Left renal pelvis (tissue), 4 donors: ENCODE measurements around the gene FAM236D. TPM values are rescaled to one million over a fixed set of nuclear protein-coding genes. Genes with fewer than 3 reads are reported as not detected.
"Not testable (repeated sequence)": the region's sequence is repeated elsewhere in the genome, so short reads cannot be mapped to it uniquely, and the experiment has no call there.

Experiments used
- DNase-seq, 4 donors: peaks; one replicate each; pipeline ENCODE4 v3.0.0-alpha.2; 2013; ENCODE audit warnings: low read depth in 4 of 4, low spot score in 3 of 4
- polyA plus RNA-seq, 4 donors: library from polyadenylated mRNA; unstranded; fragments of 120-200 nt; gene quantifications; one replicate each; pipeline ENCODE4 v1.2.1, GENCODE V29; 2013; ENCODE audit not compliant: insufficient read length in 4 of 4

Gene FAM236D
- not detected for polyA plus RNA-seq

- not testable (repeated sequence) for DNase-seq
These were observed at the start of gene FAM236D for GRCh38 chrX:72808110-72808509. Gene FAM236D, minus strand, starts transcription at chrX:72808210. Its CDS starts 100 bp downstream, at chrX:72808110.

GRCh38 chrX:72837532-72837931, 29.5 kb upstream of the FAM236D start:
- not testable (repeated sequence) for DNase-seq

GRCh38 chrX:72830701-72831100, 22.7 kb upstream of the FAM236D start:
- not testable (repeated sequence) for DNase-seq

- not testable (repeated sequence) for DNase-seq
These were observed 17.6 kb downstream of the FAM236D start for GRCh38 chrX:72790390-72790789.

- DNase-seq, result not testable (repeated sequence)
These were observed 19.9 kb downstream of the FAM236D start for GRCh38 chrX:72788142-72788541.

GRCh38 chrX:72783964-72784363, 24.0 kb downstream of the FAM236D start:
- DNase-seq, result not testable (repeated sequence)

GRCh38 chrX:72783365-72783936, 24.6 kb downstream of the FAM236D start:
- not testable (repeated sequence) for DNase-seq

GRCh38 chrX:72782560-72782959, 25.4 kb downstream of the FAM236D start, which contains the start of gene FAM236B:
Gene FAM236B, minus strand, starts transcription at chrX:72782660. Its CDS starts 100 bp downstream, at chrX:72782560.
- not testable (repeated sequence) for DNase-seq

- DNase-seq, result not testable (repeated sequence)
These were observed 29.9 kb downstream of the FAM236D start for GRCh38 chrX:72778146-72778545.

- DNase-seq, result not testable (repeated sequence)
These were observed 30.6 kb downstream of the FAM236D start for GRCh38 chrX:72777467-72777790.

GRCh38 chrX:72776653-72777466, 31.1 kb downstream of the FAM236D start, which contains the start of gene DMRTC1B:
Gene DMRTC1B, plus strand, starts transcription at chrX:72776890. Its CDS starts 68,246 bp downstream, at chrX:72845136.
- DNase-seq, result not testable (repeated sequence)

- not testable (repeated sequence) for DNase-seq
These were observed 47.6 kb downstream of the FAM236D start for GRCh38 chrX:72760454-72760853.

Other genes with a start within 250 kb of the FAM236D start
- gene HDAC8, start 235.4 kb downstream of the FAM236D start, polyA plus RNA-seq, result 10 to 100 TPM; 28.1 to 40.1 (median 33.4) TPM
- 1 to 10 TPM; 5.9 to 7.0 (median 6.1) TPM for gene PHKA1, start 93.9 kb downstream of the FAM236D start, polyA plus RNA-seq
- gene DMRTC1B, start 31.3 kb downstream of the FAM236D start, polyA plus RNA-seq, result 1 to 10 TPM; 2.8 to 4.7 (median 4.4) TPM
- gene FAM236B, start 25.6 kb downstream of the FAM236D start, polyA plus RNA-seq, result not detected
- not detected for gene FAM236C, start 104.4 kb upstream of the FAM236D start, polyA plus RNA-seq
- gene FAM236A, start 130.0 kb upstream of the FAM236D start, polyA plus RNA-seq, result under 1 TPM in 3 of 4 donors, not detected in 1; 0.30 to 0.92 (median 0.47) TPM
- gene DMRTC1, start 135.6 kb upstream of the FAM236D start, polyA plus RNA-seq, result under 1 TPM; 0.17 to 0.70 (median 0.22) TPM
- under 1 TPM in 1 of 4 donors, not detected in 3; 0.09 TPM for gene PABPC1L2B, start 194.7 kb upstream of the FAM236D start, polyA plus RNA-seq